Esophagus muscularis mucosa (tissue), 4 donors: ENCODE data around the gene EPB41. TPM values are rescaled to one million over a fixed set of nuclear protein-coding genes. Genes with fewer than 3 reads are reported as not detected.
A peak's percentile ranks its signal among the peaks of the same experiment; 100 is the strongest.
"Not testable (repeated sequence)": the region's sequence is repeated elsewhere in the genome, so short reads cannot be mapped to it uniquely, and the experiment has no call there.

Experiments used
- DNase-seq: peaks from one replicate; pipeline ENCODE4 v3.0.0-alpha.2; 2017; ENCODE audit errors: extremely low spot score
- H3K27ac ChIP-seq, 4 donors: fragments of 200-600 bp; sonication (generic); replicated peaks in 1 of 4; 1 replicate in 3 of 4; 2 replicates in 1 of 4; pipeline ENCODE4 v1.5.1; 2016 to 2019; ENCODE audit warnings: mild to moderate bottlenecking in 1 of 4
- H3K27me3 ChIP-seq, 4 donors: fragments of 200-600 bp; sonication (generic); one replicate each; pipeline versions ENCODE4 v1.5.1 to v1.6.0; 2016 to 2019
- H3K36me3 ChIP-seq, 4 donors: fragments of 200-600 bp; sonication (generic); one replicate each; pipeline ENCODE4 v1.5.1; 2016 to 2019
- H3K4me1 ChIP-seq, 4 donors: fragments of 200-600 bp; sonication (generic); one replicate each; pipeline ENCODE4 v1.5.1; 2016 to 2019
- H3K4me3 ChIP-seq, 4 donors: fragments of 200-600 bp; sonication (generic); 1 replicate in 2 of 4; 2 replicates in 2 of 4; pipeline ENCODE4 v1.5.1; 2016 to 2019; ENCODE audit warnings: mild to moderate bottlenecking in 4 of 4, moderate library complexity in 1 of 4
- H3K9me3 ChIP-seq, 4 donors: fragments of 200-600 bp; sonication (generic); 1 replicate in 3 of 4; 2 replicates in 1 of 4; pipeline ENCODE4 v1.5.1; 2016 to 2019
- EP300 ChIP-seq: sonication (generic); formaldehyde crosslinking; IDR thresholded peaks from one replicate; pipeline ENCODE4 v1.6.1; 2017; ENCODE audit warnings: antibody characterized with exemption
- POLR2A ChIP-seq: fragments of 450-650 bp; IDR thresholded peaks from one replicate; pipeline ENCODE4 v1.6.1; 2017; ENCODE audit warnings: antibody characterized with exemption, moderate library complexity, mild to moderate bottlenecking, low read depth
- POLR2AphosphoS5 ChIP-seq, 2 donors: sonication (generic); formaldehyde crosslinking; IDR thresholded peaks; one replicate each; pipeline ENCODE4 v1.6.1; 2017; ENCODE audit warnings: antibody characterized with exemption in 2 of 2
- WGBS: methylation state at CpG from one replicate; pipeline ENCODE4 v1.1.5; 2018; 5-methylcytosine and 5-hydroxymethylcytosine counted together
- intact Hi-C: fragments of 100-400 bp; cut with DNase I; formaldehyde crosslinking; loops from one replicate; pipeline ENCODE4 v1.15.1; 2023
- total RNA-seq, 4 donors: library from RNA; depleted of rRNA; stranded (reverse); fragments of >200 nt; gene quantifications; one replicate each; pipeline versions ENCODE4 v1.1.0 to v1.2.1, GENCODE V29; 2016
- TF ChIP-seq, protein P1 (sequence below), 3 experiments: fragments of 200-600 bp in 2 of 3; fragments of 450-650 bp in 1 of 3; sonication (generic) in 2 of 3; IDR thresholded peaks; one replicate each; pipeline ENCODE4 v1.5.1; 2017 to 2019; ENCODE audit warnings: antibody characterized with exemption in 3 of 3, mild to moderate bottlenecking in 2 of 3, moderate library complexity in 1 of 3

The EPB41 gene
- total RNA-seq, 4 donors from 2014 or later = 18.2 to 24.6 (median 18.5) TPM

DNA sequence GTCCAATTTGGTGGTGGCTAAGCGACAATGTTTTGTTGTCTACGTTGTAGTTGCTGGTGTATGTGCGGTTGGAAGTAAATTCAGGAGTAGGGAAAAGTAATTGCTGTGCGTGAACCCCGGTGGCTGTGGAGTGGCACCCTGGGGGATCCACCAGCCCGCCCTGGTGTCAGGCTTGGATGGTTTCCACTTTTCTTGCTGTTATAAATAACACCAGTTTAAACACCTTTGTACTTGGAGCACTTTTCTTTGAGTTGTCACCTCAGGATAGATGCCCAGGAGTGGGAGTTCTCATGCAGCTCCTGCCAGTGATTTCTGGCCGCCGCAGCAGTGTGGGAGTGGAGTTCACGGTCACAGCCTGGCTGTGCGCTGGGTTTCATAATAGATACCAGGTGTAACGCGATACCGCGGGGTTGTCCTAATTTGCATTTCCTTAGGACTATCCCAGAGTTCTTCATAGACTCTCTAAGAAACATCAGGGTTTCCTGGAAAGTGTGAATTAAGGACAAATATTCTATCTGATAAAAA lies 222.1 kb downstream of the EPB41 start:
- H3K4me3 ChIP-seq = no peak overlapping the region
- intact Hi-C loops = no loop called here
- peaks cover 5 to 22% (median 20%) of the 10 kb centered on the region in 4 donors for H3K4me1 ChIP-seq
- DNase-seq = no peak
- no peaks in the 10 kb centered on the region for H3K36me3 ChIP-seq
- 62% methylated on average over 14 of the region's 14 CpGs for WGBS
- H3K27me3 ChIP-seq = no peaks in the 10 kb centered on the region
- TF ChIP-seq POLR2AphosphoS5 (IDR thresholded peaks at IDR 0.05) (peak in 1 of 2 donors; percentile 16), POLR2A (no peak)
- H3K9me3 ChIP-seq = no peaks in the 10 kb centered on the region
- no peak overlapping the region for H3K27ac ChIP-seq

DNA sequence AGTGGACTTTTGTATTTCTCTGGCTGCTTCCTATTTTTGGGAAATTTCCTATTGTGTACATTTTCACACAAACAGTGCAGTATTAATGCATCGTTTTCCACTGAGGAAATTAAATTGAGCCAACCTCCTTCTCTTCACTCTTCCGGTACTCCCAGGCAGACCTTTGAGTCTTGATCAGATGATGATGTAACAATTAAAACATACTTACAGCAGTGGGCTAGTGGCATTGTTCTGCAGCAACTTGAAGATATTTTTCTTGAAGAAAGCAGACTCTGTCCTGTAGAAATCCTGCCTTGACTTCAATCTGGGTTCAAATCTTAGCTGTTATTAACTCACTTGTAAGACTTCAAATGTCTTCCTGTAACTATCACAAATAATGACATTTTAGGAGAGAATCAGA lies 228.3 kb downstream of the EPB41 start:
- no peak for TF ChIP-seq POLR2A
- no peak for TF ChIP-seq EP300
- TF ChIP-seq, protein P1, sequence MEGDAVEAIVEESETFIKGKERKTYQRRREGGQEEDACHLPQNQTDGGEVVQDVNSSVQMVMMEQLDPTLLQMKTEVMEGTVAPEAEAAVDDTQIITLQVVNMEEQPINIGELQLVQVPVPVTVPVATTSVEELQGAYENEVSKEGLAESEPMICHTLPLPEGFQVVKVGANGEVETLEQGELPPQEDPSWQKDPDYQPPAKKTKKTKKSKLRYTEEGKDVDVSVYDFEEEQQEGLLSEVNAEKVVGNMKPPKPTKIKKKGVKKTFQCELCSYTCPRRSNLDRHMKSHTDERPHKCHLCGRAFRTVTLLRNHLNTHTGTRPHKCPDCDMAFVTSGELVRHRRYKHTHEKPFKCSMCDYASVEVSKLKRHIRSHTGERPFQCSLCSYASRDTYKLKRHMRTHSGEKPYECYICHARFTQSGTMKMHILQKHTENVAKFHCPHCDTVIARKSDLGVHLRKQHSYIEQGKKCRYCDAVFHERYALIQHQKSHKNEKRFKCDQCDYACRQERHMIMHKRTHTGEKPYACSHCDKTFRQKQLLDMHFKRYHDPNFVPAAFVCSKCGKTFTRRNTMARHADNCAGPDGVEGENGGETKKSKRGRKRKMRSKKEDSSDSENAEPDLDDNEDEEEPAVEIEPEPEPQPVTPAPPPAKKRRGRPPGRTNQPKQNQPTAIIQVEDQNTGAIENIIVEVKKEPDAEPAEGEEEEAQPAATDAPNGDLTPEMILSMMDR (IDR thresholded peaks at IDR 0.05) = no peak
- no peak for TF ChIP-seq POLR2AphosphoS5 (IDR thresholded peaks at IDR 0.05)
- H3K9me3 ChIP-seq = no peaks in the 10 kb centered on the region
- peaks cover 9 to 13% (median 11%) of the 10 kb centered on the region in 4 donors for H3K4me1 ChIP-seq
- 93% methylated on average over 2 of the region's 2 CpGs for WGBS
- H3K27me3 ChIP-seq = no peaks in the 10 kb centered on the region
- no peak overlapping the region for H3K4me3 ChIP-seq
- H3K36me3 ChIP-seq = peaks cover 12 to 42% (median 36%) of the 10 kb centered on the region in 4 donors
- H3K27ac ChIP-seq = no peak overlapping the region
- intact Hi-C loops = no loop called here
- DNase-seq = no peak

DNA sequence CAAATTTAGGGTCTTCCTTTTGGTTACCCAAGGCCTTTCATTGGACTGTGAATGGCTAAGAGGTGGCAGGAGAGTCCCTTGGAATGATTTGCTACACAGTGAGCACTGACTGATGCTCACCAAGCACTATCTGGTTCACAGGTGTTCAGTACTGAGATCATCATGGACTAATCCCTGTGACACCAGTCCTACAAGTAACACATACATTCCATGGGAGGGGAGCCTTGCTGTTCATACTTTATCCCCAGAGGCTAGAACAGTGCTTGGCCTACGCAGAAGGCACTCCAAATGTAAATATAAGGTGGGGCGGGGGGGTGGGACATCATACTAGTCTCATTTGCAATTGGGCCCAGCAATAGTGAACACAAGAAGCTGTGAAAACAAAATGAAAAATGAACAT lies 229.8 kb downstream of the EPB41 start:
- Histone ChIP-seq H3K4me3 (no peak overlapping the region), H3K4me1 (peaks cover 9 to 13% (median 11%) of the 10 kb centered on the region in 4 donors), H3K27me3 (no peaks in the 10 kb centered on the region), H3K27ac (no peak overlapping the region), H3K36me3 (peaks cover 27 to 57% (median 51%) of the 10 kb centered on the region in 4 donors), H3K9me3 (no peaks in the 10 kb centered on the region)
- TF ChIP-seq POLR2A (no peak), POLR2AphosphoS5 (IDR thresholded peaks at IDR 0.05) (no peak), EP300 (no peak)
- TF ChIP-seq, protein P1 (IDR thresholded peaks at IDR 0.05) = no peak
- intact Hi-C loops = no loop called here
- WGBS = 87% methylated on average over 2 of the region's 2 CpGs
- no peak for DNase-seq

DNA sequence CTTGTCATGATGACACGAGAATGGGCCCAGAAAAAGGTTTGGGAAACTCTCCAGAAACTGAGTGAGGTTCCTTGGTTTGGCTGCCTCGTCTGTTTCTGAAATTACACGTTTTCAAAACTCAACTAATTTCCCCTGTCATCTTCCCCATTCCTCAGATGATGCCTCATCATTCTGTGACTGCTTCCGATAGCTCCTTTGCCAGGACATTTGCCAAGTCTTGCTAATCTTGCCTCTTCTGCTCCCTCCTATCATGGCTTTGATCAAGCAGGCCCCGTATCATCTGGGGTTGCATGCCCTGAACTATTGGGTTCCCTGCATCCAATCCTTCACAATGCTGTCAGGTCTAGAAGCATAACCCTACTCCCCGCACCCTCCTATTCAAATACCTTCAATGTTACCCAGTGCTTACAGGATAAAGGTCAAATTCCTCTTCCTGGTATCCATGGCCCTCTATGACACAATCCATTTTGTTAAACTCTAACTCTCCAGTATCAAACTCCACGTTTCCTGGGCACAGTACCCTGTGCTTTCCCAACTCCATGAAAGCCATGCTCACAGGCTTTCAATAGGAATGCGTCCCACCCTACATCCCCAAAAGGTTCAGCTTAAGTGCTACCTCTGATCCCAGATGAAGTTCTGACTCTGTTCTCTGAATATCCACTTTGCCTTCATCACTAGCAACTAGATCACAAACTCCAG lies 231.5 kb downstream of the EPB41 start:
- Histone ChIP-seq H3K9me3 (no peaks in the 10 kb centered on the region), H3K27me3 (no peaks in the 10 kb centered on the region), H3K4me3 (no peak overlapping the region), H3K27ac (peak overlapping the region in 1 of 4 donors; percentile 31), H3K36me3 (peaks cover 43 to 74% (median 68%) of the 10 kb centered on the region in 4 donors), H3K4me1 (peaks cover 9 to 13% (median 11%) of the 10 kb centered on the region in 4 donors)
- intact Hi-C loops = no loop called here
- TF ChIP-seq, protein P1 (IDR thresholded peaks at IDR 0.05) = no peak
- TF ChIP-seq EP300 (no peak), POLR2A (no peak), POLR2AphosphoS5 (IDR thresholded peaks at IDR 0.05) (peak in 1 of 2 donors; percentile 27)
- no peak for DNase-seq
- 49% methylated on average over 8 of the region's 8 CpGs for WGBS

DNA sequence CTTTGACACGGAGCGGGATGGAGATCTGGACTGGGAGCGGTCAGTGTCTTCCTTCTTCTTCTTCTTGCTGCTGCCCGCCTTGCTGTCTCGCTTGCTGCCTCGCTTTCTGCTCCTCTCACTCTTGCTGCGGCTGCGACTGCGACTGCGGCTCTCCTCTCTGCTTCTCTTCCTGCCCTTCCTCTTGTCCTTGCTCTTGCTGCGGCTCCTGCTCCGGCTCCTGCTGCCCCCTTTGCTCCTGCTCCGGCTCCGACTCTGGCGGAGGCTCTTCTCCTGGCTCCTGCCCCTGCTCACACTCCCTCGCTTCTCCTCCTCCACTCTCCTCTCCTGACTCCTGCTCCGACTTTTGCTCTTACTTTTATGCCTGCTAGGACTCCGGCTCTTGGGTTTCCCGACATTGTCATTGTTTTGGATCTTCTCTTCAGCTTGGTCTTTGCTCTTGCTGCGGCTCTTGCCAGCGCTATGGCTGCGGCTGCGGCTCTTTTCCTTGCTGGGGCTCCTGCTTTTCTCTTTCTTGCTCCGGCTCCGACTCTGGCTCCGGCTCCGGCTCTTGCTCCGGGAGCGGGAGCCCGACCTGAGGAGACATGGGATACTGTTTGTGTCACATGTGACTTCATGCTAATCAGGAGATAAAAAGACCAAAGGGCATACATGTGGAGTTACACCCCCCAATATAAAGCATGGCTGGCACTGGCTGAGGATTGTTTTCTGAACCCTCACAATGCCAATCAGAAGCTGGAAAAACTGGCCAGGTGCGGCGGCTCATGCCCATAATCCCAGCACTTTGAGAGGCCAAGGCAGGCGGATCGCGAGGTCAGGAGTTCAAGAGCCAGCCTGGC lies 234.5 kb downstream of the EPB41 start:
- 95% methylated on average over 35 of the region's 35 CpGs for WGBS
- no peak for TF ChIP-seq POLR2AphosphoS5 (IDR thresholded peaks at IDR 0.05)
- no peak for TF ChIP-seq EP300
- TF ChIP-seq, protein P1 (IDR thresholded peaks at IDR 0.05) = no peak
- no peak for TF ChIP-seq POLR2A
- Histone ChIP-seq H3K27me3 (no peaks in the 10 kb centered on the region), H3K9me3 (no peaks in the 10 kb centered on the region), H3K4me1 (peaks cover 9 to 13% (median 11%) of the 10 kb centered on the region in 4 donors), H3K36me3 (peaks cover 72 to 96% (median 90%) of the 10 kb centered on the region in 4 donors), H3K27ac (no peak overlapping the region), H3K4me3 (no peak overlapping the region)
- DNase-seq = no peak
- intact Hi-C loops = no loop called here

DNA sequence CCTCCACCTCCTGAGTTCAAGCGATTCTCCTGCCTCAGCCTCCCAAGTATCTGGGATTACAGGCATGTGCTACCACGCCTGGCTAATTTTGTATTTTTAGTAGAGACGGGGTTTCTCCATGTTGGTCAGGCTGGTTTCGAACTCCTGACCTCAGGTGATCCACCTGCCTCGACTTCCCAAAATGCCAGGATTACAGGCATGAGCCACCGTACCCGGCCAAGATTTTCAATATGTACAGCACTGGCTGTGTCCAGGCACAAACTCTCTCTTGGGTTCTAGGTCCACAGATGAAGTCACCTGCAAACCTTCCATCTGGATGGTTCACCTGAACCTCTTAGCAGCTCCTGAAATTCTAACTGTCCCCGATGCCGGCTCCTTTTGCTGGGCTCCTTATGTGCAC lies 236.0 kb downstream of the EPB41 start:
- H3K27me3 ChIP-seq, H3K27ac ChIP-seq, H3K4me3 ChIP-seq, H3K9me3 ChIP-seq, intact Hi-C loops, DNase-seq: not testable (repeated sequence)
- WGBS = 95% methylated on average over 9 of the region's 9 CpGs
- Histone ChIP-seq H3K36me3 (peaks cover 82 to 100% (median 94%) of the 10 kb centered on the region in 4 donors), H3K4me1 (peaks cover 7 to 13% (median 10%) of the 10 kb centered on the region in 4 donors)
